Measurements from ENCODE around the gene MYO5B. TPM values are rescaled to one million over a fixed set of nuclear protein-coding genes. Genes with fewer than 3 reads are reported as not detected.
"Not testable (repeated sequence)": the region's sequence is repeated elsewhere in the genome, so short reads cannot be mapped to it uniquely, and the experiment has no call there.

Gene MYO5B
- total and polyA plus RNA-seq, 2 of the 4 experiments (the other 2 are of a cell fraction), result 0.24 to 0.54 TPM

GRCh38 chr18:49800491-49800890, 394.5 kb downstream of the MYO5B start:
- H3K9ac ChIP-seq (ENCODE audit: low read depth, low read length); H3K27ac ChIP-seq (ENCODE audit: insufficient read depth, low read length); H4K20me1 ChIP-seq (ENCODE audit: insufficient read depth, low read length); H2BK15ac ChIP-seq (ENCODE audit: low read depth, low read length); H3K4ac ChIP-seq (ENCODE audit: low read depth, low read length); H3K9me3 ChIP-seq (ENCODE audit: control insufficient read depth, insufficient read depth, low read length); H2AK9ac ChIP-seq (replicated peaks; ENCODE audit: low read depth, low read length, poor library complexity); H4K8ac ChIP-seq (ENCODE audit: low read depth in 2 of 2, low read length in 2 of 2); H3K23ac ChIP-seq (ENCODE audit: low read depth, low read length); H3K4me1 ChIP-seq (ENCODE audit: control insufficient read depth, insufficient read depth, low read length); H4K5ac ChIP-seq (ENCODE audit: low read depth, low read length); H2BK120ac ChIP-seq (ENCODE audit: low read depth, low read length); H3K27me3 ChIP-seq (ENCODE audit: control insufficient read depth, insufficient read depth, low read length); DNase-seq; CTCF ChIA-PET; H4K91ac ChIP-seq (ENCODE audit: insufficient read depth, low read depth, low read length); BruUV-seq (replicated peaks); POLR2A ChIA-PET (ENCODE audit: unreplicated experiment); dilution Hi-C loops (cut with HindIII; ENCODE audit: low sequenced_read_pairs, unreplicated experiment); H3K79me1 ChIP-seq (ENCODE audit: low read depth in 1 of 2, low read length in 2 of 2); ATAC-seq (ENCODE audit: low read depth); H2AFZ ChIP-seq (replicated peaks; ENCODE audit: low read length, poor library complexity); H2BK20ac ChIP-seq (ENCODE audit: low read depth, low read length); H3K18ac ChIP-seq (ENCODE audit: low read depth, low read length); H2BK5ac ChIP-seq (ENCODE audit: low read depth, low read length, poor library complexity, severe bottlenecking); H3K4me3 ChIP-seq (ENCODE audit: insufficient read depth, low read depth, low read length); H3K36me3 ChIP-seq (ENCODE audit: control insufficient read depth, insufficient read depth, low read length); H3K56ac ChIP-seq (ENCODE audit: extremely low read depth, insufficient read depth, low read length); H3K4me2 ChIP-seq (ENCODE audit: low read depth, low read length); H3K9me1 ChIP-seq (ENCODE audit: insufficient read depth, low read length); H3K14ac ChIP-seq (replicated peaks; ENCODE audit: low read depth, low read length); H2AK5ac ChIP-seq (ENCODE audit: low read depth, low read length); in situ Hi-C loops (cut with MboI; ENCODE audit: low sequenced_read_pairs); intact Hi-C loops (cut with micrococcal nuclease): not testable (repeated sequence)
- WGBS, 2 experiments (ENCODE audit: extremely low coverage in 2 of 2, insufficient read length in 1 of 2), result no CpG with 5 or more reads among the region's 5 CpGs

GRCh38 chr18:49799806-49800205, 395.1 kb downstream of the MYO5B start:
- BruUV-seq (replicated peaks), result not testable (repeated sequence)

More at GRCh38 chr18:49799806-49800205, 395.1 kb downstream of the MYO5B start:
- H3K27ac ChIP-seq (ENCODE audit: insufficient read depth, low read length); H3K9me1 ChIP-seq (ENCODE audit: insufficient read depth, low read length); in situ Hi-C loops (cut with MboI; ENCODE audit: low sequenced_read_pairs); H4K20me1 ChIP-seq (ENCODE audit: insufficient read depth, low read length); H3K23ac ChIP-seq (ENCODE audit: low read depth, low read length); H2AK5ac ChIP-seq (ENCODE audit: low read depth, low read length); H2BK20ac ChIP-seq (ENCODE audit: low read depth, low read length); H3K36me3 ChIP-seq (ENCODE audit: control insufficient read depth, insufficient read depth, low read length); H2AK9ac ChIP-seq (replicated peaks; ENCODE audit: low read depth, low read length, poor library complexity); ATAC-seq (ENCODE audit: low read depth); dilution Hi-C loops (cut with HindIII; ENCODE audit: low sequenced_read_pairs, unreplicated experiment); H2AFZ ChIP-seq (replicated peaks; ENCODE audit: low read length, poor library complexity); H3K27me3 ChIP-seq (ENCODE audit: control insufficient read depth, insufficient read depth, low read length); H2BK5ac ChIP-seq (ENCODE audit: low read depth, low read length, poor library complexity, severe bottlenecking); H3K9me3 ChIP-seq (ENCODE audit: control insufficient read depth, insufficient read depth, low read length); H3K18ac ChIP-seq (ENCODE audit: low read depth, low read length); H4K5ac ChIP-seq (ENCODE audit: low read depth, low read length); H3K14ac ChIP-seq (replicated peaks; ENCODE audit: low read depth, low read length); H3K79me1 ChIP-seq (ENCODE audit: low read depth in 1 of 2, low read length in 2 of 2); H3K56ac ChIP-seq (ENCODE audit: extremely low read depth, insufficient read depth, low read length); intact Hi-C loops (cut with micrococcal nuclease); POLR2A ChIA-PET (ENCODE audit: unreplicated experiment); H3K4ac ChIP-seq (ENCODE audit: low read depth, low read length); H3K4me3 ChIP-seq (ENCODE audit: insufficient read depth, low read depth, low read length); H3K4me2 ChIP-seq (ENCODE audit: low read depth, low read length); H3K9ac ChIP-seq (ENCODE audit: low read depth, low read length); H3K4me1 ChIP-seq (ENCODE audit: control insufficient read depth, insufficient read depth, low read length); CTCF ChIA-PET; H4K91ac ChIP-seq (ENCODE audit: insufficient read depth, low read depth, low read length); DNase-seq; H4K8ac ChIP-seq (ENCODE audit: low read depth in 2 of 2, low read length in 2 of 2); H2BK120ac ChIP-seq (ENCODE audit: low read depth, low read length); H2BK15ac ChIP-seq (ENCODE audit: low read depth, low read length): not testable (repeated sequence)
- WGBS, 2 experiments (ENCODE audit: extremely low coverage in 2 of 2, insufficient read length in 1 of 2), result 96% methylated on average over 6 of the region's 29 CpGs; no CpG with 5 or more reads in 1 of the 2 experiments

All from IMR-90 (cell line).